ENCODE measurements around the gene ATF7.

The ATF7 gene

GRCh38 chr12:53484686-53485575 lies 141.3 kb downstream of the ATF7 start:
- Histone ChIP-seq H2AK5ac (ENCODE audit: low read depth, low read length) (no peak overlapping the region), H2AFZ (ENCODE audit: low read length) (no peak overlapping the region), H2BK5ac (ENCODE audit: low read length) (no peak overlapping the region), H3K14ac (ENCODE audit: low read length) (no peak overlapping the region), H3K18ac (ENCODE audit: low read length) (no peak overlapping the region), H3K23ac (ENCODE audit: low read depth, low read length, poor library complexity) (no peak overlapping the region), H3K27me3 (ENCODE audit: control insufficient read depth in 3 of 3, insufficient read depth in 3 of 3, low read depth in 1 of 3, low read length in 3 of 3) (no peaks in the 10 kb centered on the region), H2BK120ac (ENCODE audit: low read depth, low read length) (no peak overlapping the region), H3K9me3 (replicated peaks in 1 of 2; ENCODE audit: control insufficient read depth in 2 of 2, insufficient read depth in 1 of 2, low read depth in 1 of 2, low read length in 2 of 2) (no peaks in the 10 kb centered on the region), H3K9ac (ENCODE audit: low read depth, low read length, poor library complexity) (no peak overlapping the region), H3K4me3 (ENCODE audit: low read length in 2 of 2) (no peak overlapping the region), H4K91ac (ENCODE audit: low read depth, low read length, poor library complexity) (no peak overlapping the region), H3K36me3 (replicated peaks in 1 of 2; ENCODE audit: control insufficient read depth in 2 of 2, insufficient read depth in 2 of 2, low read length in 2 of 2) (peaks cover 57 to 81% of the 10 kb centered on the region in 2 donors), H3K27ac (replicated peaks; ENCODE audit: low read length) (no peak overlapping the region), H4K8ac (ENCODE audit: low read depth, low read length) (no peak overlapping the region), H3K79me1 (ENCODE audit: low read depth, low read length) (peaks cover 3% of the 10 kb centered on the region), H3K4me2 (ENCODE audit: insufficient read depth, low read length, poor library complexity, severe bottlenecking) (no peak overlapping the region), H2BK15ac (ENCODE audit: low read length) (no peak overlapping the region), H2BK12ac (ENCODE audit: low read length) (no peak overlapping the region), H3K4ac (ENCODE audit: low read length) (no peak overlapping the region), H3K4me1 (ENCODE audit: control insufficient read depth in 2 of 2, insufficient read depth in 1 of 2, low read depth in 1 of 2, low read length in 2 of 2) (peaks cover 3 to 10% of the 10 kb centered on the region in 2 donors)
- WGBS, 2 donors (ENCODE audit: extremely low coverage in 2 of 2, insufficient read length in 2 of 2, insufficient replicate concordance in 1 of 2), result no CpG with 5 or more reads among the region's 10 CpGs
- DNase-seq (ENCODE audit: low spot score), result no peak

- Histone ChIP-seq H3K4me3 (ENCODE audit: low read length in 2 of 2) (no peak overlapping the region), H3K23ac (ENCODE audit: low read depth, low read length, poor library complexity) (no peak overlapping the region), H4K8ac (ENCODE audit: low read depth, low read length) (no peak overlapping the region), H3K4me2 (ENCODE audit: insufficient read depth, low read length, poor library complexity, severe bottlenecking) (no peak overlapping the region), H3K14ac (ENCODE audit: low read length) (no peak overlapping the region), H3K79me1 (ENCODE audit: low read depth, low read length) (peaks cover 3% of the 10 kb centered on the region), H2AFZ (ENCODE audit: low read length) (no peak overlapping the region), H3K4me1 (ENCODE audit: control insufficient read depth in 2 of 2, insufficient read depth in 1 of 2, low read depth in 1 of 2, low read length in 2 of 2) (peaks cover 3 to 11% of the 10 kb centered on the region in 2 donors), H3K18ac (ENCODE audit: low read length) (no peak overlapping the region), H3K9ac (ENCODE audit: low read depth, low read length, poor library complexity) (no peak overlapping the region), H3K4ac (ENCODE audit: low read length) (no peak overlapping the region), H3K36me3 (replicated peaks in 1 of 2; ENCODE audit: control insufficient read depth in 2 of 2, insufficient read depth in 2 of 2, low read length in 2 of 2) (peaks cover 63 to 91% of the 10 kb centered on the region in 2 donors), H2BK5ac (ENCODE audit: low read length) (no peak overlapping the region), H2BK120ac (ENCODE audit: low read depth, low read length) (no peak overlapping the region), H3K27ac (replicated peaks; ENCODE audit: low read length) (no peak overlapping the region), H2BK12ac (ENCODE audit: low read length) (no peak overlapping the region), H4K91ac (ENCODE audit: low read depth, low read length, poor library complexity) (no peak overlapping the region), H2AK5ac (ENCODE audit: low read depth, low read length) (no peak overlapping the region), H3K9me3 (replicated peaks in 1 of 2; ENCODE audit: control insufficient read depth in 2 of 2, insufficient read depth in 1 of 2, low read depth in 1 of 2, low read length in 2 of 2) (no peaks in the 10 kb centered on the region), H2BK15ac (ENCODE audit: low read length) (no peak overlapping the region), H3K27me3 (ENCODE audit: control insufficient read depth in 3 of 3, insufficient read depth in 3 of 3, low read depth in 1 of 3, low read length in 3 of 3) (no peaks in the 10 kb centered on the region)
- no peak for DNase-seq (ENCODE audit: low spot score)
- no CpG with 5 or more reads among the region's 4 CpGs for WGBS, 2 donors (ENCODE audit: extremely low coverage in 2 of 2, insufficient read length in 2 of 2, insufficient replicate concordance in 1 of 2)
Observed at GRCh38 chr12:53483979-53484377, 142.2 kb downstream of the ATF7 start.

- no peak for DNase-seq (ENCODE audit: low spot score)
- Histone ChIP-seq H3K4me1 (ENCODE audit: control insufficient read depth in 2 of 2, insufficient read depth in 1 of 2, low read depth in 1 of 2, low read length in 2 of 2) (peaks cover 5 to 13% of the 10 kb centered on the region in 2 donors), H3K18ac (ENCODE audit: low read length) (no peak overlapping the region), H2AFZ (ENCODE audit: low read length) (no peak overlapping the region), H3K4me3 (ENCODE audit: low read length in 2 of 2) (no peak overlapping the region), H3K27ac (replicated peaks; ENCODE audit: low read length) (peak overlapping the region; percentile 25), H3K4ac (ENCODE audit: low read length) (no peak overlapping the region), H3K9me3 (replicated peaks in 1 of 2; ENCODE audit: control insufficient read depth in 2 of 2, insufficient read depth in 1 of 2, low read depth in 1 of 2, low read length in 2 of 2) (no peaks in the 10 kb centered on the region), H3K27me3 (ENCODE audit: control insufficient read depth in 3 of 3, insufficient read depth in 3 of 3, low read depth in 1 of 3, low read length in 3 of 3) (no peaks in the 10 kb centered on the region), H4K91ac (ENCODE audit: low read depth, low read length, poor library complexity) (no peak overlapping the region), H3K9ac (ENCODE audit: low read depth, low read length, poor library complexity) (no peak overlapping the region), H4K8ac (ENCODE audit: low read depth, low read length) (no peak overlapping the region), H3K79me1 (ENCODE audit: low read depth, low read length) (peaks cover 3% of the 10 kb centered on the region), H3K14ac (ENCODE audit: low read length) (no peak overlapping the region), H2BK15ac (ENCODE audit: low read length) (no peak overlapping the region), H2BK120ac (ENCODE audit: low read depth, low read length) (no peak overlapping the region), H3K23ac (ENCODE audit: low read depth, low read length, poor library complexity) (peak overlapping the region; percentile 50), H3K36me3 (replicated peaks in 1 of 2; ENCODE audit: control insufficient read depth in 2 of 2, insufficient read depth in 2 of 2, low read length in 2 of 2) (peaks cover 65 to 97% of the 10 kb centered on the region in 2 donors), H2BK12ac (ENCODE audit: low read length) (no peak overlapping the region), H2BK5ac (ENCODE audit: low read length) (no peak overlapping the region), H3K4me2 (ENCODE audit: insufficient read depth, low read length, poor library complexity, severe bottlenecking) (no peak overlapping the region), H2AK5ac (ENCODE audit: low read depth, low read length) (no peak overlapping the region)
- no CpG with 5 or more reads among the region's 9 CpGs for WGBS, 2 donors (ENCODE audit: extremely low coverage in 2 of 2, insufficient read length in 2 of 2, insufficient replicate concordance in 1 of 2)
Observed at GRCh38 chr12:53483225-53483978, 142.8 kb downstream of the ATF7 start.

- no peak overlapping the region for H2BK5ac ChIP-seq (ENCODE audit: low read length)
- no peak overlapping the region for H2BK15ac ChIP-seq (ENCODE audit: low read length)
- H3K27me3 ChIP-seq (ENCODE audit: control insufficient read depth in 3 of 3, insufficient read depth in 3 of 3, low read depth in 1 of 3, low read length in 3 of 3), result no peaks in the 10 kb centered on the region
- peaks cover 3% of the 10 kb centered on the region for H3K79me1 ChIP-seq (ENCODE audit: low read depth, low read length)
- no peak overlapping the region for H2AFZ ChIP-seq (ENCODE audit: low read length)
- no peak overlapping the region for H3K14ac ChIP-seq (ENCODE audit: low read length)
- H4K91ac ChIP-seq (ENCODE audit: low read depth, low read length, poor library complexity), result peak overlapping the region; percentile 35
- H2AK5ac ChIP-seq (ENCODE audit: low read depth, low read length), result no peak overlapping the region
- H4K8ac ChIP-seq (ENCODE audit: low read depth, low read length), result no peak overlapping the region
- no peak overlapping the region for H3K4me3 ChIP-seq (ENCODE audit: low read length in 2 of 2)
- H3K9ac ChIP-seq (ENCODE audit: low read depth, low read length, poor library complexity), result no peak overlapping the region
- no peaks in the 10 kb centered on the region for H3K9me3 ChIP-seq (replicated peaks in 1 of 2; ENCODE audit: control insufficient read depth in 2 of 2, insufficient read depth in 1 of 2, low read depth in 1 of 2, low read length in 2 of 2)
- peaks cover 64 to 99% of the 10 kb centered on the region in 2 donors for H3K36me3 ChIP-seq (replicated peaks in 1 of 2; ENCODE audit: control insufficient read depth in 2 of 2, insufficient read depth in 2 of 2, low read length in 2 of 2)
- no peak for DNase-seq (ENCODE audit: low spot score)
- H3K27ac ChIP-seq (replicated peaks; ENCODE audit: low read length), result peak overlapping the region; percentile 25
- peaks cover 5 to 13% of the 10 kb centered on the region in 2 donors for H3K4me1 ChIP-seq (ENCODE audit: control insufficient read depth in 2 of 2, insufficient read depth in 1 of 2, low read depth in 1 of 2, low read length in 2 of 2)
- no peak overlapping the region for H2BK12ac ChIP-seq (ENCODE audit: low read length)
- H3K4me2 ChIP-seq (ENCODE audit: insufficient read depth, low read length, poor library complexity, severe bottlenecking), result no peak overlapping the region
- H3K4ac ChIP-seq (ENCODE audit: low read length), result no peak overlapping the region
- no peak overlapping the region for H3K18ac ChIP-seq (ENCODE audit: low read length)
- H3K23ac ChIP-seq (ENCODE audit: low read depth, low read length, poor library complexity), result peak overlapping the region; percentile 71
- H2BK120ac ChIP-seq (ENCODE audit: low read depth, low read length), result no peak overlapping the region
- no CpG with 5 or more reads among the region's 18 CpGs for WGBS, 2 donors (ENCODE audit: extremely low coverage in 2 of 2, insufficient read length in 2 of 2, insufficient replicate concordance in 1 of 2)
Observed at GRCh38 chr12:53482626-53483168, 143.5 kb downstream of the ATF7 start.
